GM19025 (cell line): ENCODE measurements around the gene FAM180B.
"Not testable (repeated sequence)": the region's sequence is repeated elsewhere in the genome, so short reads cannot be mapped to it uniquely, and the experiment has no call there.

Experiments used
- ATAC-seq: cut with Tn5 transposase; IDR thresholded peaks from one replicate; pipeline ENCODE4 v1.9.1; 2021; ENCODE audit warnings: mild to moderate bottlenecking, low read depth, moderate library complexity; ENCODE audit not compliant: unreplicated experiment

FAM180B gene

DNA sequence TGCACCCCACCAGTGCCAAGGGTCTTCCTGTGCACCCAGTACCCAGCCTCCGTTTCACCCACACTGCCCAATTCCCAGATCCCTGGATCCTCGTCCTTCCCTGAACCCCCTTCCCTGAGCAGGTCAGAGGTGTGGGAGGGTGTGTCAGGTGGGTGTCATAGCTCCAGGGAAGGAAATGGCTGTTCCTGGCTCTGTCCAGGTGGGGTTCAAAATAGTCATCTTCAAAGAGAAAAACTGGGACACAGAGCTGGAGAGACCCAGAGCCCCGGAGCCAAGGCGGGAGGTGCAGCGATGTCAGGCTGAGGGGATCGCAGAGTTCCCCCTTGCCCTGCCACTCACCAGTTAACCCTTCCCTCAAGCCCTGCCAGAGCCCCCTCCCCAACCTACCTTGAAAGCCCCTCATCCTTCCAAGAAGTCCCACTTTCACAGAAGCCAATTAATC, 7.0 kb downstream of the FAM180B start:
- no peak for ATAC-seq

DNA sequence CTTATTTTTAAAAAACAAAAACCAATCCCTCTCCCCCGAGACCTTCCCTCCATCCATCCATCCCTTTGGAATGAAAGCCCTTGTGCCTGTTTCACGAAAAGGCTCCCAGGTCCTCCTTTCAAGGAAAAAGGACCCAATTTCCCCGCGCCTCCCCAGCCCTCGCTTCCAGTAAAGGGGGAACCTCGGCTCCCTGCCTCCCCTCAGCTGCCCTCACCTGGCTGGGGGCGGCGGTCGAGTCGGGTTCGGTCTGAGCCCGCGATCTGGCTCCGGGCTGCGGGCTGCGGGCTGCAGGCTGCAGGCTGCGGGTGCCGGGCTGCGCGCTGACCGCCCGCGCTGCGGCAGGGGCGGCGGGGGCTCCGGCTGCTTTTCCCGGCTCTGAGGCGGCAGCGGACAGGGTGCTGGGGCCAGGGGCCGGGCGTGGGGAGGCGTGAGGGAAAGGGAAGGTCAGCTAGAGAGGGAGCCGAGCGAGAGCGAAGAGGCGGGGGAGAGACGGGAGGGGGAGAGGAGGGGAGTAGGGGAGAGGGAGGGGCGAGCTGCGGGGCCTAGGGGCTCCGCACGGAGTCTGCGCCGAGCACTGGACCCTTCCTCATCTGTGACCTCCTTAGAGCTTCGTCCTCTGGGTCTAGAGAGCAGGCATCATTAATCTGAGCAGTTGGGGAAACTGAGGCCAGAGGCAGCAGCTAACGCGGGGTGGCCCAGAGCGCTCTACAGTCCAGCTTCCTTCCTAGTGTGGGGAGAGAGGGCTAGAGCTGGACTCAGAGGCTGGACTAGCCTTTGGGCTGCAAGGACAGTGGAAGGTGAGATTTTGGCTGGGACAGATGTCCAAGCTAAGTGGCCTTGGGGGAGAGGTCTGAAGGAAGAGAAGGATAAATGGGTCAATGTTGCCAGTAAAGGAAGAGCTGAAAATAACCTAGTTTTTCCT, 7.7 kb downstream of the FAM180B start, which contains the start of gene C1QTNF4:
TSS of gene C1QTNF4 (minus strand) at position 478 of the 922 bp plus-strand sequence. CDS start 3,601 bp downstream, outside the sequence.
- no peak for ATAC-seq

DNA sequence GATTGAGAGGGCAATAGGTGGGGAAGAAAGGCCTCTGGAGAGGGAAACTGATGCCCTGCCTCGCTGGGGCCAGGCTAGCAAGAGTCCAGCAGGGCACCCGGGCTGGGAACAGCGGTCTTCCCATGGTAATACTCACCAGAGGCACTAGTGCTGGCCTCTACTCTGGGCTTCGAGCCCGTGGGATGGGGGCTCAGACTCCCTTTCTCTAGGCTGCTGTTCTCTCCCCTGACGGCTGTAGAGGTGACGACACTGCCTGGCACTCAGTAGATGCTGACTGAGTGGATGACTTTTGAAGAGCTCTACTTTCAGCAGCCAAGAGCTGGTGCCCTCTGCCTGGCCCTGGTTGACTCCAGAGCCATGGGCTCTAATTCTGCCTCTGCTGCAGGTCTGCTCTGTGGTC, 8.6 kb downstream of the FAM180B start:
- no peak for ATAC-seq

DNA sequence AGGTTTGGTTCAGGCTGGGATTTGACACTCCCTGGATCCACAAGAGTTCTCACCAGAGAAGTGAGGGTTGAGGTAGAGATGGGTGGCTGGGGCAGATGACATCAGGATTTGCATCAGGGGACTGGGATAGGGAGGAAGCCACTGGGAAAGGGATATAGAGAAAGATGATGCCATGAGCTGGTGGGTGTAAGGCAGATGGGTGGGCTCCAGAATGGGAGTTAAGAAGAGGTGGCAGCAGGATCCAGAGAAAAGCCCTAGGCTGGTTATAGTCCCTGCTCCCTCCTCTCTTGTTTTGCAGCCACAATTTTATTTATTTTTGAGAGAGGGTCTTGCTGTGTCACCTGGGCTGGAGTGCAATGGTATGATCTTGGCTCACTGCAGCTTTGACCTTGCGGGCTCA, 9.5 kb downstream of the FAM180B start:
- no peak for ATAC-seq

DNA sequence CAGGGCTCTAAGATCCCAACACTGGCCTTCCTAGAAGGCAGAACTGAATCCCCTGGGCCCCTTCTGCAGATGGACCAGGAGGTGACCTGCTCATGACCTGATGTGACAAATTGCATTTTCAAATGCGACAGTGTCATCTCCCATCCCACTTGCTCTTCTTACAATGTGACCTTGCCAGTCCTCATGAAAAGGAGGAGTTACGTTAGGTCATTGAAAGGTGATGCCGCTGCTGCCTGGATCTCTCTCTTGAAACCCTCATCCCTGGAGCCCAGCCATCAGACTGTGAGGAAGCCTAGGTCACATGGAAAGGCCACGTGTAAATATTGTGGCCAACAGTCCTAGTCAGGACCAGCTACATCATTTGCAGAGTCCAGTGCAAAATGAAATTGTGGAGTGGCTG, 13.4 kb downstream of the FAM180B start:
- ATAC-seq = no peak

DNA sequence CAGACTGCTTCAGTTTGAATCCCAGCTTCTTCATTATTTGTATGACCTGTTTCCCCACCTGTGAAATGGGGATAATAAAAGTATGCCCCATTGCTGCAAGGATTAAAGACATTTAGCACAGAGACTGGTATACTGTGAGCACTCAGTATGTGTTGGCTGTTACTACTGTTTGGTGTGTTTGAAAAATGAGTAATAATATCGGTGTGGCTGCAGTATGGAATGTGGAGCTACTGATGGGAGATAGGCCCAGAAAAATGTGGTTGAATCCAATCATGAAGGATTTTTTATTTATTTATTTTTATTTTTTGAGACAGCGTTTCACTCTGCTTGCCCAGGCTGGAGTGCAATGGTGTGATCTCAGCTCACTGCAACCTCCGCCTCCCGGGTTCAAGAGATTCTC, 16.8 kb downstream of the FAM180B start:
- ATAC-seq = no peak

DNA sequence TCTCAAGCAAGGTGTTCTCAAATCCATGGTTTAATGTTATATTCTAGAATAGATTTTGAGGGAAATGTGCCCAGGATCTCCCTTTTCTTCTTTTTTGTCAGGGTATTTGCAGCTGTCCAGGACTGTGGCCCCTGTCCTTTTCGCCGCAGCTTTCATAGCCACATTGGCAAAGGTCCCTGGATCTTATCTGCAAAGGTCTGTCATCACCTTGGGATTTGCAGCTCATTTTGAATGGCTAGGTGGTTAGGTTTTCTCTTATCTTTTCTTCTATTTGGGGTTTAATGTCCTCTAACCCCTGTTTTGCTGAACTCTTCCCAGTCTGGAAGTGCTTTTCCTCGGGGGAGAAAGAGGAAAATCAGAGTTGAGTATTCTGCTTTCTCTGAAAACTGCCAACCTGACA, 19.4 kb downstream of the FAM180B start:
- no peak for ATAC-seq

DNA sequence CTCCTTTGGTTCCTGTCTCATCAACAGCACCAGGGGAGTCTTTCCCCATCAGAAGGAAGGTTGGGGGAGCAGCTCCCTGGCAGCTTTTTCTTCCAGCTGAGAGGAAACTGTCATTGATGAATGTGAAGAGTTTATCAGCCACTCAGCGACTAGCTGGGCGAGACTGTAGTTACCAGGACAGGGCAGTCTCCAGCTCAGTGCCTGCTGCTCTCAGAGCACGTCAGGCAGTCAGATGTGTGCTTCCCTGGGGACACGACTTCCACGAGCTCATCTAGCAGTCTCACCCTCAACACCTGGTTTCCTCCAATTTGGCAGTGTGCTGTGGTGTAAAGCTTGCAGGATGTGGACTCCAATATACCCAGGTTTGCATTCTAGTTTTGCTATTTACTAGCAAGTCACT, 20.3 kb downstream of the FAM180B start:
- ATAC-seq = no peak

DNA sequence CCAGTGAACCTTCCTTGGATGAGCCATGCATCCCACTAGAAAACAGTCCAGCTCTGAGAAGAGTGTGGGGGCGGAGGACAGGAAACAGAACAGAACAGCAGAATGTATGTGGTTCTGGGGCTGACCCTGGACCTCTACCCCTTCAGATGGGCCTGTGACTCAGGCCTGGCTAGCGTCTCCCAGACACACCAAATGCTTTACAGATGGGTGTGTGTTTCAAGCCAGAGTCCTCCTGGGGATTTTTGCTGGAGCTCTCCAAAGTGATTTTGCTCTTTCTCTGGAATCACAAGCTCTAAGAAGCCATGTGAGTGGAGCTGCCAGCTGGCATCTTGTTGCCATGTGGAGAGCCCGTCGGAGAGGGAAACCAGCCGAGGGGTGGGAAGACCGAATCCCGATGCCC, 20.9 kb downstream of the FAM180B start:
- no peak for ATAC-seq

DNA sequence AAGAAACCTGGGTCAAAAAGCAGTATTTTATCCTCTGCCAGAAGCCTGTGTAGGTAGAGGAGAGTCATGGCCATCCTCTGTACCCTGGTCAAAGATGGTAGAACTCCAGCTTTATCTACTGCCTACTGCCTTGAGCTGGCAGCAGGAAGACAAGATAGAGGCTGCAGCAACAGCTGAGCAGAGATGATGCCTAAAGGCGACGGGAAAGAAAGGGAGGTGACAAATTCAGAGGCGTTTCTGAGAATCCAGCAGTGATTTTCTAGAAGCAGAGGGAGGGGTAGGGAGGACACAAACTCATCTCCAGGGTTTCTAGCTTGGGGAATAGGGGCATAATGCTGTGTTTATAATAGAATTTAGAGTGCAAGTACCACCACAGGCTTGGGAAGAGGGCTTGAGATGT, 23.2 kb downstream of the FAM180B start:
- no peak for ATAC-seq

DNA sequence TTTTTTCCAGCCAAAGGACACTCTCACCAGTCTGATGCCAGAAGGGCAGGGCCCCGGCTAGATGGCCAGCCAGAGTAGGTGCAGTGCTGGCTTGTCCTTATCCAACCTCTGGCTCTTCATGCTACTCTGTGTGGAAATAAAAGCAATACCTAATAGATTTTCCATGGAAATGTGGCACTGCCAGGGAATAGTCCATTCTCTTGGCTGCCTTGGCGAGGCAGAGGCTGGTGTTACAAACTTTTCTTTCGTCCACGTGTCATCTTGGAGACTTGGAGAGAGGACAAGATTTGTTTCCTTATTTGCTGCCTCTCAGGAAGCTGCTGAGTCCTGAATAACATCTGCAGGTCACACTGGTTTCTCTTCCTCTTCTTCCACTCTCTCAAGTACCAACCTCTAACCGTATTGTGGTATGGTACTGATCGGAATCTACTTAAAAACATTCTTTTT, 24.9 kb downstream of the FAM180B start:
- ATAC-seq = no peak

DNA sequence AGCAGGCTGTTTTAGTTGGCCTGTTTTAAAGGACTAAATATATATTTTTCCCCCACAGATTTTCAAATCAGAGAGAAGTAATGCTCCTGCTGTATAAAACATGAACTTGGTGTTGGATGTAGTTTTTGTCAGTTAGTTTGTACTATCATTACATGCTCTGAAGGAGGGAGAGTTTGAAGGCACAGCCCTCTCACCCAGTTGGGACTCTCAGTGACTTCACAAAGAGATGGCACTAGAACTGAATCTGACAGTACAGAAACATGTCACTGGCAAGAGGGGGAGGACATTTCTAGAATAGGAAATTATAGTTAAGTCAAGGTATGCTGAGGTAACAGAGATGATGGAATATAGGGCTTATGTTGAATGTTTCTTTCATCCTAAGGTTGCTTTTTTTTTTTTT, 28.8 kb downstream of the FAM180B start:
- no peak for ATAC-seq

DNA sequence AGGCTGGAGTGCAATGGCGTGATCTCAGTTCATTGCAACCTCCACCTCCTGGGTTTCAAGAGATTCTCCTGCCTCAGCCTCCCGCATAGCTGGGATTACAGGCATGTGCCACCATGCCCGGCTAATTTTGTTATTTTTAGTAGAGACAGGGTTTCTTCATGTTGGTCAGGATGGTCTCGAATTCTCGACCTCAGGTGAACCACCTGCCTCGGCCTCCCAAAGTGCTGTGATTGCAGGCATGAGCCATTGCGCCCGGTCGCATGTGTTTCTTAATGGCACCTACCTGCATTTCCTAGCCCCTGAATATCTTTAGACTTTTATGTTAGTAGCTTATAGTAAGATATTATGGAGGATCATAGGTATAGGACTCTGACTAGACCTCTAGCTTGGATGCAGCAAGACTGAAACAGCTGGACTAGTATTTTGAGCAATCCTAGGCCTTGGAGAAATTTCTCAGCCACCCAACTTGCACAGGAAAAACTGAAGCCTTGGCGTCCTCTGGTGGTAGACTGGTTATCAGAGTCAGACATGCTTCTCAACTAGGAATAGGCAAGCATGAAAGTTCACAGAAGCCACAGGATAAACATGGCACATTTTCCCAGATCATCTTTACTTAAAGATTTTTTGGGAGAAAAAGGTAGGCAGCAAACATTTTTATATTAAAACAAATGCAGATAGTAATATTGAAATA, 30.4 kb downstream of the FAM180B start:
- no peak for ATAC-seq

DNA sequence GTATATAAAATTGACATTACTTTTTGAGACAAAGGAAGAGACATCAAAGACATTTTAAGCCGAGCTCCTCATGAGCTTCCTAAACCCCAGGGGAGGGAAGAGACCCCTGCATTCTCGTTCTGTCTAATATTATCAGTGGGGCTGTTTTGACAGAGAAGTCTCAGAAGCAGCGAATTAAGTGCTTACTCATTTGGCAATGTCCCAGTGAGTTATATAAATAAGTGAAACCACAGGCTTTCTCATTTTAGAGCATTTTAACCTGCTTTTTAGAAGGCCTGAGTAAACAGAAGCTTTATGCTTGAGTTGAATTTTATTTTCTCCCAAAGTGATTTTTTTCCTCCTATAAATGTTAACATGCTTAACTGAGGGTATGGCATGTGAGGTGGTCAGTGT, 30.9 kb downstream of the FAM180B start:
- no peak for ATAC-seq

DNA sequence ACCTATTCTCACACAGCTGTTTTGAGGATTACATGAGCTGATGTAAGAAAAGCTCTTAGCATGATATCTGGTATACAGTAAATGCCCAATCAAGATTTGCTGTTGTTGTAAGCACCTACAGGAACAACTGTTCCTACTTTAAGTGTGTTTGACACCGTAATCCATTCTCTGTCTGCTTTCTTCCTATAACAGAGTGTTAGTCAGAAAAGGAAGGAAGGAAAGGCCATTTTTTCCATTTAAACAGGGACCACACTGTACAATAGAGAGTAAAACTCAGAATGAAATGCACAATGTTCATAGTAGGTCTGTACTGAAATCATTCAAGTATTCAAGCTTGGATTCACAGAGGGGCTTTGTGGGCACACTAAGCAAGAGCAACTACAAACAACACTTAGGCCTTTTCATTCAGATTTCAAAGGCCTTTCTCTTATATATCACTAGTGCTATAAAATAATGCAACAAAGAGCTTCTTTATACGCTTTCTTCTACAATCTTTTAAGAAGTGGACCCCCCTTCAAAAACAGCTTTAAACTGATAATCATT, 34.4 kb downstream of the FAM180B start:
- no peak for ATAC-seq

DNA sequence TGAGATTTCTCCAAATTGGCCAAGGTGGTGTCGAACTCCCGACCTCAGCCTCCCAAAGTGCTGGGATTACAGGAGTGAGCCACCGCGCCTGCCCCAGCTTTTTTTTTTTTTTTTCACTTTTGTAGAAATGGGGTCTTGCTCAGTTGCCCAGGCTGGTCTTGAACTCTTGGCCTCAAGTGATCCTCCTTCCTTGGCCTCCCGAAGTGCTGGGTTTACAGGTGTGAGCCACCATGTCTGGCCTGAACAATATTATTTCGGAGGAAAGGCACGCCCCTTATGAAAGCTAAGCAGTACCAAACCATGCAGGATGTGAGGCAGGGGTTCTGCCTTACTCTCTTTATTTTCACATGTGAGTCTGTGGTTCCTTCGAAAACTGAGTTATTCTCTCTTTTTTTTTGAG, 39.8 kb downstream of the FAM180B start:
- ATAC-seq = no peak

DNA sequence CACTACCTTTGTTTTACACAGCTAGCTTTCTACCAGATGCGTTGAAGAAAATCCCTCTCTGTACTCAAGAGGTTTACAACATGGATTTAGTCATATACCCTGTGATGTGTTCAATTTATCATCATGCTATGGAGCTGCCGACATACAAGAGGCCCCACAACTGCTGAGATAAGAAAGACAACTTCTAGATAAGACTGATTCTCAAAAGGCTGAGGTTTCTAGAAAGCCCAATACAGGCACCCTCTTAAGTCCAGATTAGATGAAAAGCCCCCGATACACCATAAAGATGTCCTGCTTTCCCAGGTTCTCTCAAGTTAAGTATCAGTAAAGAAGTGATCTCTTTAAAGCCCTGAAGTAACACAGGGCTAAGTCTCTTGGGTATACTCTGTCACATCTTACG, 41.5 kb downstream of the FAM180B start:
- no peak for ATAC-seq

DNA sequence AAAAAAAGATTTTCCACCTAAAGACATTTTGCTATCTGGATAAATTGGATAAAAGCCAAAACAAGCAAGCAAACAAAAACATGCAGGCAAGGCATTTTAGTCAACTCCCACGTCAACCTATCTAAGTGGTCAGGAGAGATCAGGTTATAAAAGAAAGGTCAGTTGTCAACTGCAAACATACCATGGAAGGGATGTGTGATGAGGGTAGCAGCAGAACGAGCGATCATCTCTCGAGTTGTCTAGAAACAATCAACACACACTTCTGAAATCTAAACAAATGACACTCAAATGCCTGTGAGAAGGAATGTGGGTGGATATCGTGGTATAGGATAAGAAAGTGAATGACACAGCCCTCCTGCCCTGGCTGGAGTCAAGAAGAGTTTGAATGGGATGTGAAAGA, 45.0 kb downstream of the FAM180B start:
- no peak for ATAC-seq

DNA sequence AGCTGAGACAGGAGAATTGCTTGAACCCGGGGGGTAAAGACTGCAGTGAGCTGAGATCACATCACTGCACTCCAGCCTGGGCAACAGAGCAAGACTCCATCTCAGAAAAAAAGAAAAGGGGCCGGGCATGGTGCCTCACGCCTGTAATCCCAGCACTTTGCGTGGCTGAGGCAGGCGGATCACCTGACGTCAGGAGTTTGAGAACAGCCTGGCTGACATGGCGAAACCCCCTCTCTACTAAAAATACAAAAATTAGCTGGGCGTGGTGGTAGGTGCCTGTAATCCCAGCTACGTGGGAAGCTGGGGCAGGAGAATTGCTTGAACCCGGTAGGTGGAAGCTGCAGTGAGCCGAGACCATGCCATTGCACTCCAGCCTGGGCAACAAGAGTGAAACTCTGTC, 49.9 kb downstream of the FAM180B start:
- not testable (repeated sequence) for ATAC-seq
